Cardiac muscle cell (in vitro differentiated cells and primary cell): ENCODE measurements around the gene HIVEP1. TPM values are rescaled to one million over a fixed set of nuclear protein-coding genes. Genes with fewer than 3 reads are reported as not detected.

Experiments used
- DNase-seq, 2 donors: peaks; one replicate each; pipeline versions ENCODE4 v3.0.0 to v3.0.0-alpha.2; 2010 to 2017; ENCODE audit warnings: low read depth in 1 of 2, low spot score in 1 of 2
- H3K27ac ChIP-seq: fragments of 200-600 bp; sonication (generic); 2 replicates; pipeline ENCODE4 v1.5.1; 2016
- H3K27me3 ChIP-seq: fragments of 200-600 bp; sonication (generic); 2 replicates; pipeline ENCODE4 v1.6.0; 2016; ENCODE audit warnings: control low read depth
- H3K36me3 ChIP-seq: fragments of 200-600 bp; sonication (generic); 2 replicates; pipeline ENCODE4 v1.5.1; 2016; ENCODE audit warnings: control low read depth
- H3K4me1 ChIP-seq: fragments of 200-600 bp; sonication (generic); 2 replicates; pipeline ENCODE4 v1.8.1; 2017; ENCODE audit warnings: low read depth, mild to moderate bottlenecking, mixed run types
- H3K4me3 ChIP-seq: fragments of 200-600 bp; sonication (generic); 2 replicates; pipeline ENCODE4 v1.5.1; 2016; ENCODE audit warnings: mild to moderate bottlenecking
- H3K9me3 ChIP-seq: fragments of 200-600 bp; sonication (generic); 2 replicates; pipeline ENCODE4 v1.5.1; 2017; ENCODE audit warnings: low read depth, mild to moderate bottlenecking, control low read depth
- CTCF ChIP-seq: IDR thresholded peaks from 2 replicates; pipeline ENCODE4 v1.5.1; 2012; ENCODE audit warnings: low read depth, mild to moderate bottlenecking, low read length
- polyA plus RNA-seq: library from polyadenylated mRNA; unstranded; fragments of >200 nt; fragmentation: Nextera tagmentation; extraction: Ambion mirVana; gene quantifications from 2 replicates; pipeline ENCODE4 v1.2.1, GENCODE V29; 2016
- total RNA-seq: library from RNA; depleted of rRNA; stranded (reverse); fragments of >200 nt; gene quantifications from 2 replicates; pipeline ENCODE4 v1.2.3, GENCODE V29; 2016

The HIVEP1 gene
- total and polyA plus RNA-seq, 2 experiments from 2014 or later = 5.3 to 20.0 TPM

- no peaks in the 10 kb centered on the region for H3K27me3 ChIP-seq
- TF ChIP-seq CTCF = no peak
- H3K36me3 ChIP-seq = no peaks in the 10 kb centered on the region
- no peak overlapping the region for H3K27ac ChIP-seq
- H3K4me1 ChIP-seq = peaks cover 8% of the 10 kb centered on the region
- H3K4me3 ChIP-seq = no peak overlapping the region
- H3K9me3 ChIP-seq = no peaks in the 10 kb centered on the region
- no peak for DNase-seq
Observed at GRCh38 chr6:11978169-11978987, 33.7 kb upstream of the HIVEP1 start.

- Histone ChIP-seq H3K27ac (no peak overlapping the region), H3K36me3 (no peaks in the 10 kb centered on the region), H3K27me3 (no peaks in the 10 kb centered on the region), H3K9me3 (no peaks in the 10 kb centered on the region), H3K4me3 (no peak overlapping the region), H3K4me1 (no peaks in the 10 kb centered on the region)
- no peak for DNase-seq
- TF ChIP-seq CTCF = no peak
Observed at GRCh38 chr6:11979866-11980265, 32.2 kb upstream of the HIVEP1 start.

GRCh38 chr6:11983306-11983705 lies 28.8 kb upstream of the HIVEP1 start:
- DNase-seq = no peak

GRCh38 chr6:11987386-11987785 lies 24.7 kb upstream of the HIVEP1 start:
- Histone ChIP-seq H3K27me3 (no peaks in the 10 kb centered on the region), H3K36me3 (no peaks in the 10 kb centered on the region), H3K27ac (no peak overlapping the region), H3K4me3 (no peak overlapping the region), H3K4me1 (no peaks in the 10 kb centered on the region), H3K9me3 (no peaks in the 10 kb centered on the region)
- TF ChIP-seq CTCF = no peak
- DNase-seq = no peak

More at GRCh38 chr6:11983306-11983705, 28.8 kb upstream of the HIVEP1 start:
- H3K27ac ChIP-seq = no peak overlapping the region
- no peaks in the 10 kb centered on the region for H3K36me3 ChIP-seq
- TF ChIP-seq CTCF = no peak
- H3K9me3 ChIP-seq = no peaks in the 10 kb centered on the region
- H3K4me3 ChIP-seq = no peak overlapping the region
- no peaks in the 10 kb centered on the region for H3K27me3 ChIP-seq
- no peaks in the 10 kb centered on the region for H3K4me1 ChIP-seq

GRCh38 chr6:11989386-11989785 lies 22.7 kb upstream of the HIVEP1 start:
- H3K27ac ChIP-seq = no peak overlapping the region
- peak in 1 of 2 donors; percentile 37 for DNase-seq

More at GRCh38 chr6:11989386-11989785, 22.7 kb upstream of the HIVEP1 start:
- Histone ChIP-seq H3K36me3 (no peaks in the 10 kb centered on the region), H3K4me3 (no peak overlapping the region), H3K4me1 (no peaks in the 10 kb centered on the region), H3K27me3 (no peaks in the 10 kb centered on the region), H3K9me3 (no peaks in the 10 kb centered on the region)
- no peak for TF ChIP-seq CTCF
